HG02870 (cell line): ENCODE results near the gene SLCO3A1.

ENCODE experiments used
- ATAC-seq: cut with Tn5 transposase; IDR thresholded peaks from one replicate; pipeline ENCODE4 v1.9.1; 2021; ENCODE audit warnings: mild to moderate bottlenecking, moderate library complexity; ENCODE audit not compliant: unreplicated experiment

Gene SLCO3A1

GRCh38 chr15:92025706-92026270, 172.3 kb downstream of the SLCO3A1 start:
- ATAC-seq: no peak

- no peak for ATAC-seq
Observed at GRCh38 chr15:92028389-92028724, 174.8 kb downstream of the SLCO3A1 start.

- ATAC-seq: no peak
Observed at GRCh38 chr15:92029767-92030166, 176.3 kb downstream of the SLCO3A1 start.

GRCh38 chr15:92033314-92033713, 179.8 kb downstream of the SLCO3A1 start:
- ATAC-seq: no peak

- no peak for ATAC-seq
Observed at GRCh38 chr15:92033723-92034122, 180.2 kb downstream of the SLCO3A1 start.

GRCh38 chr15:92034227-92034626, 180.7 kb downstream of the SLCO3A1 start:
- no peak for ATAC-seq

- no peak for ATAC-seq
Observed at GRCh38 chr15:92035551-92035950, 182.0 kb downstream of the SLCO3A1 start.

GRCh38 chr15:92035961-92036360, 182.5 kb downstream of the SLCO3A1 start:
- ATAC-seq: no peak

- ATAC-seq: no peak
Observed at GRCh38 chr15:92037491-92037890, 184.0 kb downstream of the SLCO3A1 start.

GRCh38 chr15:92040350-92040749, 186.8 kb downstream of the SLCO3A1 start:
- ATAC-seq: no peak

- no peak for ATAC-seq
Observed at GRCh38 chr15:92041371-92041770, 187.9 kb downstream of the SLCO3A1 start.

GRCh38 chr15:92043283-92043682, 189.8 kb downstream of the SLCO3A1 start:
- no peak for ATAC-seq

- no peak for ATAC-seq
Observed at GRCh38 chr15:92044203-92044909, 190.8 kb downstream of the SLCO3A1 start.

GRCh38 chr15:92047900-92048299, 194.4 kb downstream of the SLCO3A1 start:
- ATAC-seq: no peak

- no peak for ATAC-seq
Observed at GRCh38 chr15:92048739-92049138, 195.2 kb downstream of the SLCO3A1 start.

- no peak for ATAC-seq
Observed at GRCh38 chr15:92049290-92049989, 195.9 kb downstream of the SLCO3A1 start.

- ATAC-seq: no peak
Observed at GRCh38 chr15:92050220-92050898, 196.9 kb downstream of the SLCO3A1 start.

- no peak for ATAC-seq
Observed at GRCh38 chr15:92051716-92052115, 198.2 kb downstream of the SLCO3A1 start.

GRCh38 chr15:92053753-92054316, 200.3 kb downstream of the SLCO3A1 start:
- no peak for ATAC-seq

GRCh38 chr15:92056875-92057274, 203.4 kb downstream of the SLCO3A1 start:
- ATAC-seq: no peak
